HL-60 (cell line): Measurements from ENCODE around the gene LNPEP.

ENCODE experiments used
- DNase-seq, 2 experiments: peaks; one replicate each; pipeline ENCODE4 v3.0.0-alpha.2; 2010 to 2020; ENCODE audit warnings: low read depth in 1 of 2, low spot score in 1 of 2
- H3K27ac ChIP-seq: fragments of 250-450 bp; sonication (Bioruptor Pico); replicated peaks from 2 replicates; pipeline ENCODE4 v1.5.1; 2020; ENCODE audit warnings: mild to moderate bottlenecking, moderate library complexity
- H3K27me3 ChIP-seq: fragments of 250-450 bp; sonication (Bioruptor Pico); 2 replicates; pipeline ENCODE4 v1.5.1; 2021; ENCODE audit warnings: mild to moderate bottlenecking, moderate library complexity; ENCODE audit not compliant: insufficient read depth, poor library complexity, severe bottlenecking
- H3K4me3 ChIP-seq: replicated peaks from 2 replicates; pipeline ENCODE4 v1.5.1; 2011; ENCODE audit warnings: mild to moderate bottlenecking, control low read depth, low read length; ENCODE audit not compliant: insufficient read depth
- CTCF ChIP-seq: IDR thresholded peaks from one replicate; pipeline ENCODE4 v1.5.1; 2011; ENCODE audit warnings: low read length, control low read depth, inconsistent platforms; ENCODE audit not compliant: insufficient read depth
- GABPA ChIP-seq: IDR thresholded peaks from 2 replicates; pipeline ENCODE4 v1.6.1; 2012; ENCODE audit warnings: low read depth
- POLR2AphosphoS5 ChIP-seq: IDR thresholded peaks from 2 replicates; pipeline ENCODE4 v1.6.1; 2012; ENCODE audit warnings: low read depth
- REST ChIP-seq: IDR thresholded peaks from 2 replicates; pipeline ENCODE4 v1.6.1; 2012; ENCODE audit warnings: low read depth; ENCODE audit not compliant: insufficient replicate concordance
- SPI1 ChIP-seq: IDR thresholded peaks from 2 replicates; pipeline ENCODE4 v1.6.1; 2012; ENCODE audit warnings: low read depth, mild to moderate bottlenecking, borderline replicate concordance

LNPEP gene

GRCh38 chr5:96931605-96932004 lies 4.3 kb upstream of the LNPEP start:
- Histone ChIP-seq H3K4me3 (no peak overlapping the region), H3K27me3 (no peaks in the 10 kb centered on the region), H3K27ac (no peak overlapping the region)
- peak; percentile 12 to 24 for DNase-seq
- no peak for TF ChIP-seq REST
- TF ChIP-seq CTCF, result no peak
- TF ChIP-seq SPI1, result no peak
- no peak for TF ChIP-seq GABPA
- TF ChIP-seq POLR2AphosphoS5, result no peak

- no peak for DNase-seq
- Histone ChIP-seq H3K4me3 (no peak overlapping the region), H3K27ac (no peak overlapping the region), H3K27me3 (no peaks in the 10 kb centered on the region)
- TF ChIP-seq CTCF (no peak), GABPA (no peak), REST (no peak), POLR2AphosphoS5 (no peak), SPI1 (no peak)
These were observed 3.9 kb upstream of the LNPEP start for GRCh38 chr5:96932026-96932425.

GRCh38 chr5:96933764-96934707 lies 1.8 kb upstream of the LNPEP start:
- H3K27ac ChIP-seq, result peak overlapping the region; percentile 94
- H3K27me3 ChIP-seq, result no peaks in the 10 kb centered on the region
- no peak for TF ChIP-seq REST
- TF ChIP-seq SPI1, result no peak
- no peak for TF ChIP-seq GABPA
- TF ChIP-seq POLR2AphosphoS5, result no peak
- TF ChIP-seq CTCF, result no peak
- H3K4me3 ChIP-seq, result peak overlapping the region; percentile 61
- DNase-seq, result peak in 1 of 2 experiments; percentile 11
